HG02588 (cell line): ENCODE results near the gene CABCOCO1.
"Not testable (repeated sequence)": the region's sequence is repeated elsewhere in the genome, so short reads cannot be mapped to it uniquely, and the experiment has no call there.

Source experiments
- ATAC-seq: cut with Tn5 transposase; IDR thresholded peaks from one replicate; pipeline ENCODE4 v1.9.1; 2021; ENCODE audit warnings: mild to moderate bottlenecking, moderate library complexity; ENCODE audit not compliant: unreplicated experiment

The CABCOCO1 gene

GRCh38 chr10:61642150-61642571 is 20.6 kb upstream of the CABCOCO1 start:
- ATAC-seq = no peak

GRCh38 chr10:61642676-61643075 is 20.1 kb upstream of the CABCOCO1 start:
- ATAC-seq = no peak

- no peak for ATAC-seq
Observed at GRCh38 chr10:61643316-61643751, 19.4 kb upstream of the CABCOCO1 start.

GRCh38 chr10:61653699-61654098 is 9.0 kb upstream of the CABCOCO1 start:
- no peak for ATAC-seq

GRCh38 chr10:61655335-61655851 is 7.3 kb upstream of the CABCOCO1 start:
- no peak for ATAC-seq

GRCh38 chr10:61663466-61663865 is 737 bp downstream of the CABCOCO1 start:
- ATAC-seq = no peak

GRCh38 chr10:61664985-61665384 is 2.3 kb downstream of the CABCOCO1 start:
- ATAC-seq = no peak

- ATAC-seq = no peak
Observed at GRCh38 chr10:61669161-61669725, 6.5 kb downstream of the CABCOCO1 start.

GRCh38 chr10:61669849-61670248 is 7.1 kb downstream of the CABCOCO1 start:
- ATAC-seq = no peak

- no peak for ATAC-seq
Observed at GRCh38 chr10:61673360-61673759, 10.6 kb downstream of the CABCOCO1 start.

GRCh38 chr10:61682323-61682722 is 19.6 kb downstream of the CABCOCO1 start:
- no peak for ATAC-seq

- ATAC-seq = no peak
Observed at GRCh38 chr10:61683319-61683718, 20.6 kb downstream of the CABCOCO1 start.

- no peak for ATAC-seq
Observed at GRCh38 chr10:61684894-61685507, 22.3 kb downstream of the CABCOCO1 start.

GRCh38 chr10:61688551-61689308 is 26.0 kb downstream of the CABCOCO1 start:
- ATAC-seq = no peak

GRCh38 chr10:61691667-61692066 is 28.9 kb downstream of the CABCOCO1 start:
- ATAC-seq = not testable (repeated sequence)

GRCh38 chr10:61692447-61693010 is 29.8 kb downstream of the CABCOCO1 start:
- no peak for ATAC-seq

GRCh38 chr10:61698968-61699655 is 36.4 kb downstream of the CABCOCO1 start:
- no peak for ATAC-seq

GRCh38 chr10:61701055-61701705 is 38.5 kb downstream of the CABCOCO1 start:
- ATAC-seq = no peak

- ATAC-seq = no peak
Observed at GRCh38 chr10:61701706-61702105, 39.0 kb downstream of the CABCOCO1 start.

GRCh38 chr10:61702584-61702983 is 39.9 kb downstream of the CABCOCO1 start:
- no peak for ATAC-seq
